ENCODE measurements around the gene ARID3B. TPM values are rescaled to one million over a fixed set of nuclear protein-coding genes. Genes with fewer than 3 reads are reported as not detected.

ARID3B gene
- total RNA-seq, 1 experiment from 2014 or later: 101 TPM

DNA sequence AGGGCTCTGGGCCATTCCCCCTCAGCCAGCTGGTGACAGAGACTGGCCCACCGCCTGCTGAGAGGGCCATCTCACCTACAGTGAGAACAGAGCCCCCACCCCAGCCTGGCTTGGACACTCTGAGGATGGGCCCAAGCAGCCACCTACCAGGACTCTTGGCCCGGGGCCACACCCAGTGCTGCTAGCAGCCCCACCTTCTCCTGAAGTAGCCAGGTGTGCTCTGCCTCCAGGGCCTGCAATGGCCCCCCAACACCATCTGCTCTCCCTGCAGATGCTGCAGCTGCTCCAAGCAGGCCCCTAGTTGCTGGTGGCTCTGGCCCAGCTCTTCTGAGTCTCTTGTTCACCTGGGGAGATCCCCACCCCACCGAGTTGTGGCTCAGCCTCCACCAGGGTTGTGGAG is 67.8 kb downstream of the ARID3B start:
- no peaks in the 10 kb centered on the region; the same call in 1 of the 2 replicates for H3K27me3 ChIP-seq (ENCODE audit: insufficient read depth, low read length)
- WGBS (ENCODE audit: extremely low coverage, insufficient read length, low lambda C conversion rate): no CpG with 5 or more reads among the region's 3 CpGs
- no peaks in the 10 kb centered on the region for H3K79me2 ChIP-seq (ENCODE audit: insufficient read depth, low read length)
- no peak overlapping the region for H3K4ac ChIP-seq (ENCODE audit: low read depth, low read length)
- Mint-ChIP-seq H3K4me3 (no peak overlapping the region), H3K27ac (peak overlapping the region in 1 of 3 experiments; percentile 65; a peak in 1 of 7 replicates), H3K36me3 (ENCODE audit: insufficient read depth in 1 of 3, low read depth in 3 of 3) (no peaks in the 10 kb centered on the region; a peak in 1 of 7 replicates), H3K9me3 (no peaks in the 10 kb centered on the region), H3K27me3 (ENCODE audit: low read depth) (peaks cover 35% of the 10 kb centered on the region), H3K4me1 (0 out of 4 replicates have a peak, but pooled peaks cover 0 to 2% of the 10 kb centered on the region in 2 experiments)
- no peak overlapping the region for H2BK15ac ChIP-seq (ENCODE audit: low read depth, low read length)
- no peak overlapping the region for H4K91ac ChIP-seq (ENCODE audit: insufficient read length, low read depth, low read length)
- no peaks in the 10 kb centered on the region for H3K79me1 ChIP-seq (ENCODE audit: insufficient read depth, low read depth, low read length, poor library complexity, severe bottlenecking)
- H3K27ac ChIP-seq (ENCODE audit: insufficient read length, low read depth, low read length): no peak overlapping the region
- DNase-seq: no peak
- no peak overlapping the region for H4K5ac ChIP-seq (ENCODE audit: insufficient read length, low read depth, low read length)
- H2BK12ac ChIP-seq (ENCODE audit: insufficient read length, low read depth, low read length): no peak overlapping the region
- no peak overlapping the region for H2AK5ac ChIP-seq (ENCODE audit: insufficient read length, low read length)
- TF ChIP-seq, protein P1, sequence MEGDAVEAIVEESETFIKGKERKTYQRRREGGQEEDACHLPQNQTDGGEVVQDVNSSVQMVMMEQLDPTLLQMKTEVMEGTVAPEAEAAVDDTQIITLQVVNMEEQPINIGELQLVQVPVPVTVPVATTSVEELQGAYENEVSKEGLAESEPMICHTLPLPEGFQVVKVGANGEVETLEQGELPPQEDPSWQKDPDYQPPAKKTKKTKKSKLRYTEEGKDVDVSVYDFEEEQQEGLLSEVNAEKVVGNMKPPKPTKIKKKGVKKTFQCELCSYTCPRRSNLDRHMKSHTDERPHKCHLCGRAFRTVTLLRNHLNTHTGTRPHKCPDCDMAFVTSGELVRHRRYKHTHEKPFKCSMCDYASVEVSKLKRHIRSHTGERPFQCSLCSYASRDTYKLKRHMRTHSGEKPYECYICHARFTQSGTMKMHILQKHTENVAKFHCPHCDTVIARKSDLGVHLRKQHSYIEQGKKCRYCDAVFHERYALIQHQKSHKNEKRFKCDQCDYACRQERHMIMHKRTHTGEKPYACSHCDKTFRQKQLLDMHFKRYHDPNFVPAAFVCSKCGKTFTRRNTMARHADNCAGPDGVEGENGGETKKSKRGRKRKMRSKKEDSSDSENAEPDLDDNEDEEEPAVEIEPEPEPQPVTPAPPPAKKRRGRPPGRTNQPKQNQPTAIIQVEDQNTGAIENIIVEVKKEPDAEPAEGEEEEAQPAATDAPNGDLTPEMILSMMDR (conservative IDR thresholded peaks at IDR 0.05): no peak
- H2AFZ ChIP-seq (ENCODE audit: low read length): no peak overlapping the region
- H3K56ac ChIP-seq (ENCODE audit: insufficient read length, low read depth, low read length): no peak overlapping the region
- H4K20me1 ChIP-seq (ENCODE audit: control insufficient read depth, insufficient read depth, insufficient read length): no peaks in the 10 kb centered on the region
- no peaks in the 10 kb centered on the region for H3K9me3 ChIP-seq (ENCODE audit: control insufficient read depth, low read depth, low read length)
- no peaks in the 10 kb centered on the region for H3K4me1 ChIP-seq (ENCODE audit: insufficient read depth, low read length)
- H4K8ac ChIP-seq (replicated peaks; ENCODE audit: insufficient read length, low read depth, low read length): no peak overlapping the region
- H3T11ph ChIP-seq (ENCODE audit: low read length): no peak overlapping the region
- H3K14ac ChIP-seq (ENCODE audit: insufficient read depth, low read length): no peak overlapping the region; the same call in 1 of the 2 replicates
- H3K4me2 ChIP-seq (ENCODE audit: insufficient read depth, insufficient read length, low read length): no peak overlapping the region
- H3K23ac ChIP-seq (ENCODE audit: insufficient read length, low read depth, low read length): no peak overlapping the region
- H2BK120ac ChIP-seq (ENCODE audit: low read depth, low read length, poor library complexity, severe bottlenecking): no peak overlapping the region
- no peak overlapping the region for H2BK5ac ChIP-seq (ENCODE audit: insufficient read length, low read length)
- H3K9ac ChIP-seq (ENCODE audit: extremely low read depth, insufficient read length, low read length): no peak overlapping the region
- no peak overlapping the region for H2BK20ac ChIP-seq (ENCODE audit: low read depth, low read length, poor library complexity, severe bottlenecking)
- no peaks in the 10 kb centered on the region for H3K23me2 ChIP-seq (ENCODE audit: insufficient read length, low read depth, low read length, poor library complexity, severe bottlenecking)
- H3K18ac ChIP-seq (ENCODE audit: insufficient read length, low read depth, low read length): no peak overlapping the region
